SK-N-SH treated with all-trans-retinoic acid at 6 μM for 48 hours (cell line): ENCODE data around the gene GBF1.

Experiments
- ARNTL ChIP-seq: fragments of 450-650 bp; formaldehyde crosslinking; IDR thresholded peaks from 2 replicates; pipeline ENCODE4 v1.5.0; 2020; ENCODE audit warnings: low read depth, mild to moderate bottlenecking, moderate library complexity, borderline replicate concordance
- ESRRG ChIP-seq: fragments of 250-450 bp; sonication (Bioruptor Pico); IDR thresholded peaks from 2 replicates; pipeline ENCODE4 v1.6.1; 2021; ENCODE audit warnings: mild to moderate bottlenecking
- GLIS3 ChIP-seq: fragments of 250-450 bp; sonication (Bioruptor Pico); IDR thresholded peaks from 2 replicates; pipeline ENCODE4 v1.5.0; 2020; ENCODE audit warnings: mild to moderate bottlenecking, moderate library complexity
- ISL1 ChIP-seq: fragments of 250-450 bp; sonication (Bioruptor Pico); IDR thresholded peaks from 2 replicates; pipeline ENCODE4 v2.1.2; 2022; ENCODE audit warnings: mild to moderate bottlenecking, moderate library complexity
- OSR1 ChIP-seq: fragments of 250-450 bp; sonication (Bioruptor Pico); IDR thresholded peaks from 2 replicates; pipeline ENCODE4 v1.8.0; 2022; ENCODE audit warnings: moderate library complexity, mild to moderate bottlenecking, inconsistent platforms
- PPARA ChIP-seq: fragments of 250-450 bp; sonication (Bioruptor Pico); IDR thresholded peaks from 2 replicates; pipeline ENCODE4 v1.5.0; 2020; ENCODE audit warnings: mild to moderate bottlenecking, borderline replicate concordance
- RARB ChIP-seq: fragments of 250-450 bp; sonication (Bioruptor Pico); IDR thresholded peaks from 2 replicates; pipeline ENCODE4 v1.8.0; 2021; ENCODE audit warnings: mild to moderate bottlenecking, moderate library complexity
- ZFP3 ChIP-seq: fragments of 250-450 bp; sonication (Bioruptor Pico); IDR thresholded peaks from 2 replicates; pipeline ENCODE4 v1.5.0; 2020; ENCODE audit warnings: mild to moderate bottlenecking, moderate library complexity
- ZNF8 ChIP-seq: fragments of 450-650 bp; formaldehyde crosslinking; IDR thresholded peaks from 2 replicates; pipeline ENCODE4 v1.5.0; 2020; ENCODE audit warnings: mild to moderate bottlenecking, moderate library complexity
- TF ChIP-seq, protein P1 (sequence below): fragments of 250-450 bp; sonication (Bioruptor Pico); IDR thresholded peaks from 2 replicates; pipeline ENCODE4 v1.5.1; 2021; ENCODE audit warnings: mild to moderate bottlenecking, moderate library complexity
- TF ChIP-seq, protein P2 (sequence below): fragments of 250-450 bp; sonication (Bioruptor Pico); IDR thresholded peaks from 2 replicates; pipeline ENCODE4 v1.8.0; 2021; ENCODE audit warnings: low read depth, mild to moderate bottlenecking, moderate library complexity, borderline replicate concordance
- TF ChIP-seq, protein P3 (sequence below): fragments of 250-450 bp; sonication (Bioruptor Pico); IDR thresholded peaks from 2 replicates; pipeline ENCODE4 v1.5.1; 2020; ENCODE audit warnings: low read depth, mild to moderate bottlenecking, moderate library complexity

DNA sequence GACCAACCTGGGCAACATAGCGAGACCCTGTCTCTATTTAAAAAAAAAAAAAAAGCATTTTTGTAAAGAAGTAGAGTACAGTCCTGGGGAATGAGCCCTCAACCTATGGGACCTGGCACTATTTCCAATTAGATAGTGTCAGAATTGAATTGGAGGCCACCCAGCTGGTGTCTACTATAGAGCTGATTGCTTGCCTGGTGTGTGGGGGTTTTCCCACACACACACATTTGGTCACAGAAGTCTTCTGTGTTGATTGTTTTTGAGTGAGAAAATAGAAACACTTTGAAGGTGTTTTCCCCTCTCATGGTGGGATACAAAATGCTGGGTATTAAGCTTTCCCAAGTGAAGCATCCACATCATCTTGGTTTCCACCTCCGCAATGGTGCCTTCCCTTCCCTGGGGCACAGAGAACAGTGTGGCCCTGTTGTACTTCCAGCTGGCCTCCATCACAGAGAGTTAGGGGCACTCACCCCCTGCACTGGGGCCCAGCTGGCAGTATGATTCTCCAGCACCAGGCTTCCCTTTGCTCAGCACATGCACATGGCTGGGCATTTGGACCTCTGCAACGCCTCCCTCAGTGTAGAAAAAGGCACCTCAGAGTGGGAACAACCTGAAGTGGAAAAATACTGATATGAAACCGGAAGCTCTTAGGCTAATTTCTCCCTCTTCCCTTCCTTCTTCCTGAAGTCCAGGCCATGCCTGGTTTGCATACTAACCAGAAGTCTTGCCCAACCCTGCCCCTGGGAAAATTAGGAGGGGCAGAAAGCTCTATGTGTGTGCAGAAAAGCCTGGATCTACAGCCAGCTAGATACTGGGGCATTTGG, 139.5 kb downstream of the GBF1 start:
- no peak for TF ChIP-seq GLIS3 (CRISPR knock-in tag)
- no peak for TF ChIP-seq ISL1 (CRISPR knock-in tag)
- no peak for TF ChIP-seq ZFP3 (CRISPR knock-in tag)
- TF ChIP-seq, protein P1, sequence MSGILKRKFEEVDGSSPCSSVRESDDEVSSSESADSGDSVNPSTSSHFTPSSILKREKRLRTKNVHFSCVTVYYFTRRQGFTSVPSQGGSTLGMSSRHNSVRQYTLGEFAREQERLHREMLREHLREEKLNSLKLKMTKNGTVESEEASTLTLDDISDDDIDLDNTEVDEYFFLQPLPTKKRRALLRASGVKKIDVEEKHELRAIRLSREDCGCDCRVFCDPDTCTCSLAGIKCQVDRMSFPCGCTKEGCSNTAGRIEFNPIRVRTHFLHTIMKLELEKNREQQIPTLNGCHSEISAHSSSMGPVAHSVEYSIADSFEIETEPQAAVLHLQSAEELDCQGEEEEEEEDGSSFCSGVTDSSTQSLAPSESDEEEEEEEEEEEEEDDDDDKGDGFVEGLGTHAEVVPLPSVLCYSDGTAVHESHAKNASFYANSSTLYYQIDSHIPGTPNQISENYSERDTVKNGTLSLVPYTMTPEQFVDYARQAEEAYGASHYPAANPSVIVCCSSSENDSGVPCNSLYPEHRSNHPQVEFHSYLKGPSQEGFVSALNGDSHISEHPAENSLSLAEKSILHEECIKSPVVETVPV (CRISPR knock-in tag) = no peak
- no peak for TF ChIP-seq ZNF8 (CRISPR knock-in tag)
- no peak for TF ChIP-seq OSR1 (CRISPR knock-in tag)
- no peak for TF ChIP-seq ESRRG
- TF ChIP-seq PPARA (CRISPR knock-in tag) = no peak
- TF ChIP-seq, protein P2, sequence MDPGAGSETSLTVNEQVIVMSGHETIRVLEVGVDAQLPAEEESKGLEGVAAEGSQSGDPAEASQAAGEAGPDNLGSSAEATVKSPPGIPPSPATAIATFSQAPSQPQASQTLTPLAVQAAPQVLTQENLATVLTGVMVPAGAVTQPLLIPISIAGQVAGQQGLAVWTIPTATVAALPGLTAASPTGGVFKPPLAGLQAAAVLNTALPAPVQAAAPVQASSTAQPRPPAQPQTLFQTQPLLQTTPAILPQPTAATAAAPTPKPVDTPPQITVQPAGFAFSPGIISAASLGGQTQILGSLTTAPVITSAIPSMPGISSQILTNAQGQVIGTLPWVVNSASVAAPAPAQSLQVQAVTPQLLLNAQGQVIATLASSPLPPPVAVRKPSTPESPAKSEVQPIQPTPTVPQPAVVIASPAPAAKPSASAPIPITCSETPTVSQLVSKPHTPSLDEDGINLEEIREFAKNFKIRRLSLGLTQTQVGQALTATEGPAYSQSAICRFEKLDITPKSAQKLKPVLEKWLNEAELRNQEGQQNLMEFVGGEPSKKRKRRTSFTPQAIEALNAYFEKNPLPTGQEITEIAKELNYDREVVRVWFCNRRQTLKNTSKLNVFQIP (CRISPR knock-in tag) = no peak
- TF ChIP-seq, protein P3, sequence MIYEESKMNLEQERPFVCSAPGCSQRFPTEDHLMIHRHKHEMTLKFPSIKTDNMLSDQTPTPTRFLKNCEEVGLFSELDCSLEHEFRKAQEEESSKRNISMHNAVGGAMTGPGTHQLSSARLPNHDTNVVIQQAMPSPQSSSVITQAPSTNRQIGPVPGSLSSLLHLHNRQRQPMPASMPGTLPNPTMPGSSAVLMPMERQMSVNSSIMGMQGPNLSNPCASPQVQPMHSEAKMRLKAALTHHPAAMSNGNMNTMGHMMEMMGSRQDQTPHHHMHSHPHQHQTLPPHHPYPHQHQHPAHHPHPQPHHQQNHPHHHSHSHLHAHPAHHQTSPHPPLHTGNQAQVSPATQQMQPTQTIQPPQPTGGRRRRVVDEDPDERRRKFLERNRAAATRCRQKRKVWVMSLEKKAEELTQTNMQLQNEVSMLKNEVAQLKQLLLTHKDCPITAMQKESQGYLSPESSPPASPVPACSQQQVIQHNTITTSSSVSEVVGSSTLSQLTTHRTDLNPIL (CRISPR knock-in tag) = no peak
- TF ChIP-seq ARNTL = no peak
- TF ChIP-seq RARB = no peak
